ENCODE results near the gene TXLNA. TPM values are rescaled to one million over a fixed set of nuclear protein-coding genes. Genes with fewer than 3 reads are reported as not detected.

The TXLNA gene
- total RNA-seq, 1 donor: 10.5 TPM

DNA sequence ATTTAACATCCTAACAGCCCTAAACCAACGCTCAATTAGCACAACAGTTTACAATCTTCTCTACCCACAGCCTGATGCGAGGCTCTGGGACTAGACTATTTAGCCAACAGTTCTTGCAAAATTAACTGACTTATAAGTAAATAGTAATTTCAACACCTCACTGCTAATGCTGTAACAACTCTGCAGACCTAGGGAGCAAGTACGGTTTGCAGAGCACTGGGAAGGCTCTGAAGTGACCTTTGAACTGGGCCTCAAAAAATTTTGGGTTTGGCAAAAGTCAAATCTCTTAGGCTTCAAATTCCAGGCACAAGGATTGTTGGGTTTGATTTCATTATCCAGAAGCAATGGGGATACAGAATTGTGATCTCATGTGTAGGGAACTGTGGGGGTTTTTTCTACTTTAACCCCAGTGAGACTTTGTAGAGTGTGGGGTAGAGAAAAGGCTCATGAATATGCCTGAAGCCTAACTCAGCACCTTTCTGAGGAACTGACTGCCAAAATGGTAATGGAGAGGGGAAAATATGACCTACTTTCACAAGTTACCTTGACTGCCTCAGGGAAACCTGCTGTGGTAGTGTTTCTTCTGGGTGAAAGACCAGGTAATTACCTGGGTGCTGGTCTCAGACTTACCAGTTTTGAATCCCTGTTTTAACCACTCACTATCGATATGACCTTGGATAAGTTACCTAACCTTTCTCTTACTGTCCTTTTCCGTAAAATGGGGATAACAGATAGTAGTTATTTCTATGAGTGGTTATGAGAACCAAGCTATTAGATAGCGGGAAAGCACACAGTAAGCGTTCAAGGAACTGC, 889 bp upstream of the TXLNA start:
- Histone ChIP-seq H3K27me3 (ENCODE audit: insufficient read depth, low read length) (no peaks in the 10 kb centered on the region), H3K4me1 (ENCODE audit: insufficient read depth, low read length) (peaks cover 39% of the 10 kb centered on the region), H3K9me3 (ENCODE audit: low read depth, low read length) (no peaks in the 10 kb centered on the region), H3K4me3 (ENCODE audit: low read length) (no peak overlapping the region)

DNA sequence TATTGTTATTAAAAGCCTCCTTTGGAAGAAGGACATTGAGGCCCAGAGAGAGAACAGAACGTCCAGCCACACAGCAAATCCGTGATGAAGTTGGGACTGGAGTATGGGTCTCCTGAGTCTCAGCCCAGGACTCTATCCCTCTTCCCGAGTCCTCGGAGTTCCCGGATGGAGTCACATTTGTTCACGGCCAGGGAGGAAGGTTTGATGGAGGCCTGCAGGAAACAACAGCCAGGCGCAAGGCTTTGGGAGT, 357 bp upstream of the TXLNA start:
- no peaks in the 10 kb centered on the region for H3K9me3 ChIP-seq (ENCODE audit: low read depth, low read length)
- H3K4me3 ChIP-seq (ENCODE audit: low read length): peak overlapping the region; percentile 73
- H3K27me3 ChIP-seq (ENCODE audit: insufficient read depth, low read length): no peaks in the 10 kb centered on the region
- peaks cover 39% of the 10 kb centered on the region for H3K4me1 ChIP-seq (ENCODE audit: insufficient read depth, low read length)

DNA sequence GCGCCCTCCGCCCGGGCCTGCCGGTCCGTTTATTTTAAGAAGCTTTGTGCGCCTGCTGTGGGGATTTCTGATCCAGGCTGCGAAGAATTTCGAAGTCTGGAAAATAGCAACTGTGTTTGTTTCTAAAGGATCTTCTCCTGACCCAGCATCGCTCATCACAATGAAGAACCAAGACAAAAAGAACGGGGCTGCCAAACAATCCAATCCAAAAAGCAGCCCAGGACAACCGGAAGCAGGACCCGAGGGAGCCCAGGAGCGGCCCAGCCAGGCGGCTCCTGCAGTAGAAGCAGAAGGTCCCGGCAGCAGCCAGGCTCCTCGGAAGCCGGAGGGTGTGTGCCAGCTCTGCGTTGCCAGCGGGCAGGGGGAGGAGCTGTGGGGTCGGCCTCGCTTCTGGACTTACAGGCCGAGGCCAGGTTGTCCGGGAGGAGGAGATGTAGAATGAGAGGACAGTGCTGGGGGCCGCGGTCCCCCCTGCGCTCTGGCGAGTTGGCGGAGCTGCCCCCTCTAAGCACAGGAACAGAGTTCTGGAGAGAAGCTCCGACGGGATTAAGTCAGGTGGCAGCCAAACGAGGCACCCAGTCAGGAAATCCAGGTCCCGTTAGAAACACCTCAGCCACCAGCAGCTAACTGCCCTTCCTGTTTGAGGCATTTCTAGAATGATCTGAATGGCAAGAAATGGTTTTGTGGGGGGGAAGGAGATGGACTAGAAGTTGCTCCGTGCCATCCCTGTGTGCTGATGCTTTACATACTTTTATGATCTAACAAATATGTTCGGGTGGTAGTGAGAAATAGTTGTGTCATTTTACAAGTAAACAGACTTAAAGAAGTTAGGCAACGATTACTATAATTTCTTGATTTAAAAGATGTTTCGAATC, 948 bp downstream of the TXLNA start:
- no peaks in the 10 kb centered on the region for H3K27me3 ChIP-seq (ENCODE audit: insufficient read depth, low read length)
- peaks cover 39% of the 10 kb centered on the region for H3K4me1 ChIP-seq (ENCODE audit: insufficient read depth, low read length)
- H3K4me3 ChIP-seq (ENCODE audit: low read length): peak overlapping the region; percentile 73
- no peaks in the 10 kb centered on the region for H3K9me3 ChIP-seq (ENCODE audit: low read depth, low read length)

DNA sequence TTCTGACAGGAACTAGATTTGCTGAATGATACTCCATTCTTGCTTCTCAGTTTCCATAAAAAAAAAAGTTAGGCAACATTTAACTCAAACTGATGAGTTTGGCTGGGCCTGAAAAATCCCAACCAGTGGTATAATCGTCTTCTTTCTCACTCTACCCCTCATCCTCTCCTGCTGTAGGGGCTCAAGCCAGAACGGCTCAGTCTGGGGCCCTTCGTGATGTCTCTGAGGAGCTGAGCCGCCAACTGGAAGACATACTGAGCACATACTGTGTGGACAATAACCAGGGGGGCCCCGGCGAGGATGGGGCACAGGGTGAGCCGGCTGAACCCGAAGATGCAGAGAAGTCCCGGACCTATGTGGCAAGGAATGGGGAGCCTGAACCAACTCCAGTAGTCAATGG, 1.6 kb downstream of the TXLNA start:
- Histone ChIP-seq H3K4me1 (ENCODE audit: insufficient read depth, low read length) (peaks cover 39% of the 10 kb centered on the region), H3K27me3 (ENCODE audit: insufficient read depth, low read length) (no peaks in the 10 kb centered on the region), H3K9me3 (ENCODE audit: low read depth, low read length) (no peaks in the 10 kb centered on the region), H3K4me3 (ENCODE audit: low read length) (no peak overlapping the region)

DNA sequence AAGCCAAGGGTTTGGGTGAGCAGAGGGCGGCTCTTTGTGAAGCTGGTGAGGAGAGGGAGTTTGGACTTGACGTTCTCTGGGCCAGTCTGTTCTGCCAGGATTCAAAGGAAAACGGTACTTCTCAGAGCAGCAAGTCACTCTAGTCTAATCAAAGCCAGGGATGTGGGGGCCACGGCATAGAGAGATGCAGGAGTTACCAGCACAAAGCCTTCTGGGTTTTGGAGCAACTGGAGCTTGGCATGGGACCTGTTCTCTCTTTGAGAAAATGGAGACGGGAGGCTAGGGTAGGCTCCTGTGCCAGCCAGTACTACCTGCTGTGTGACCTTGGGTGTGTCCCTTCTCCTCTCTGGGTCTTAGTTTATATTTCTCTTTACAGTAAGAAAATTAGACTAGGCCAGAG, 2.1 kb downstream of the TXLNA start:
- Histone ChIP-seq H3K9me3 (ENCODE audit: low read depth, low read length) (no peaks in the 10 kb centered on the region), H3K4me1 (ENCODE audit: insufficient read depth, low read length) (peaks cover 39% of the 10 kb centered on the region), H3K27me3 (ENCODE audit: insufficient read depth, low read length) (no peaks in the 10 kb centered on the region), H3K4me3 (ENCODE audit: low read length) (no peak overlapping the region)

DNA sequence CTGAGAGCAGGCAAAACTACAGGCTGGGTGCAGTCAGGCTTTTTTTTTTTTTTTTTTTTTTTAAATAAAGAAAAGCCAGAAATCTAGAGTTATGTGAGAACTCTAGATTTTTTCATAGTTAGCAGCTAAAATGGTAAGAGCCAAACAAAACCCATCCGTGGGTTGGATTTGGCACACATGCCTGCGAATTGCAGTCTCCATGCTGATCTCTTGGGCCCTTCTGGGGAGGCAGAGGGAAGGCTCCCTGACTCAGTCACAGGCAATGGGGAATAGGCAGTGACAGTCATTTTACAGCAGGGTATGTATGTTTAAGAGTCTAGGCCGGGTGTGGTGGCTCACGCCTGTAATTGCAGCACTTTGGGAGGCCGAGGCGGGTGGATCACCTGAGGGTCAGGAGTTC, 2.6 kb downstream of the TXLNA start:
- Histone ChIP-seq H3K27me3 (ENCODE audit: insufficient read depth, low read length) (no peaks in the 10 kb centered on the region), H3K9me3 (ENCODE audit: low read depth, low read length) (no peaks in the 10 kb centered on the region), H3K4me3 (ENCODE audit: low read length) (no peak overlapping the region), H3K4me1 (ENCODE audit: insufficient read depth, low read length) (peaks cover 39% of the 10 kb centered on the region)

DNA sequence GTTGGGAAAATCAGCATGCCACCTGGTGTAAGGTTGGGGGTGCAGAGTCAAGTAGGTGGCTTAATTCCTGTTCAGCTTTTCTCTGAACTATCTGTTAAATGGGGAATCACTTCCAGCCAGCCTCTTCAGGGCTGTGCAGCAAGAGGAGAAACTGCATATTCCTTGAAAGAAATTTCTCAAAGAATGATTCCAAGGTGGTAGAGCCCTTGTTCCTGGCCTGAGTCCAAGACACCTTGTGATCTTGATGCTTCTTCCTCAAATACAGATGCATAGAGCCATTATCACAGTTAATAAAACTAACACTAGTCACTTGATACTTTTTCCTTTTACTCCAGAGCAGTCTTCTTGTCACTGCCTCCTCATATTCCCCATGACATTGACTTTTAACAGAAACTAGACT, 5.2 kb downstream of the TXLNA start:
- H3K4me1 ChIP-seq (ENCODE audit: insufficient read depth, low read length): peaks cover 25% of the 10 kb centered on the region

DNA sequence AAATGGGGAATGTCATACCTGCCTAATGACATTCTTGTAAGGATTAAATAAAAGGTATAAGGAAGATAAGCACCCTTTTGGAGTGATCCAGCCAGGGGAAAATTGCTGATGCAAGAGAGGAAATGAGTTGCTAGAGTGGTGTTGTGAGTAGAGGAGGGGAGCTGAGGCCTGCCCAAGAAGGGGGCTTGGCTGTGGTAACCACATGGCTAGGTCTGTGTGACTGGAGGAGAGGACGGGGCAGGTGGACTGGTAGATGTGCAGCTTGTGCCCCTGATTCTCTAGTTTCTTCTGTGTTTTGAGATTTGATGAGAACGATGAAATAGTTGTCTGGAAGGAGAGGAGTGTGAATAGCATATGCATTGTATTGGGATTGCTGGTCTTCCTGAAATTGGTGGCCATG, 6.6 kb downstream of the TXLNA start:
- H3K27me3 ChIP-seq (ENCODE audit: insufficient read depth, low read length): no peaks in the 10 kb centered on the region
- no peak overlapping the region for H3K4me3 ChIP-seq (ENCODE audit: low read length)
- H3K4me1 ChIP-seq (ENCODE audit: insufficient read depth, low read length): peaks cover 13% of the 10 kb centered on the region
- H3K9me3 ChIP-seq (ENCODE audit: low read depth, low read length): no peaks in the 10 kb centered on the region

More for the DNA sequence above, 5.2 kb downstream of the TXLNA start:
- Histone ChIP-seq H3K9me3 (ENCODE audit: low read depth, low read length) (no peaks in the 10 kb centered on the region), H3K4me3 (ENCODE audit: low read length) (no peak overlapping the region), H3K27me3 (ENCODE audit: insufficient read depth, low read length) (no peaks in the 10 kb centered on the region)

DNA sequence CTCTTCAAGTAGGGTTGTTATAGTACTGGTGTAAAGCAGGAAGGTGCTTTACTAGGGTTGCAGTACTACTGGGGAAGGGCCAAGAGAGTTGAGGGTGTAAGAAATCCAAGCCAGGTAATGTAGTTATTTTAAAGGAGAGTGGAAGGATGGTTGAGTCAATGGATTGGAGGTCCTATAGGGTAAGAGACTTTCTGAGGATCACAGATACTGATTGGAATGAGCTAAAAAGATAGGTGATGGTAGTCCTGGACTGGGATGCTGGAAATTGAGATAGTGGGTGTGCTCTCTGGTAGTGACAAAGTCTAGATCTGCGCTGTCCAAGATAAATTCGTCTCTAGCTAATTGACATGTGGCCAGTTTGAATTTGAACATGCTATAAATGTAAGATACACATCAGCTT, 7.0 kb downstream of the TXLNA start:
- Histone ChIP-seq H3K27me3 (ENCODE audit: insufficient read depth, low read length) (no peaks in the 10 kb centered on the region), H3K4me3 (ENCODE audit: low read length) (no peak overlapping the region), H3K4me1 (ENCODE audit: insufficient read depth, low read length) (peaks cover 9% of the 10 kb centered on the region), H3K9me3 (ENCODE audit: low read depth, low read length) (no peaks in the 10 kb centered on the region)

DNA sequence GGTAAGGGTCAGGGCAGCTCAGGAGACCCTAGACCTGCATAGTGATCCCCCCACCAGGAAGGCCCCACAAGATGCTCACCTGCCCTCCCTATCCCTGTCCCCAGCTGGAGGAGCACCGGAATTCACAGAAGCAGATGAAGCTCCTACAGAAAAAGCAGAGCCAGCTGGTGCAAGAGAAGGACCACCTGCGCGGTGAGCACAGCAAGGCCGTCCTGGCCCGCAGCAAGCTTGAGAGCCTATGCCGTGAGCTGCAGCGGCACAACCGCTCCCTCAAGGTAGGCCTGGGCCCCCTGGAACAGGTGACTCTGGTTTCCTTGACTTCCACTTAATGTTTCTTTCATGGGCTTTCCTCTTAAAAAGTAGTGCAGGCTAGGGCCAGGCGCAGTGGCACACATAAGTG, 8.4 kb downstream of the TXLNA start:
- H3K4me1 ChIP-seq (ENCODE audit: insufficient read depth, low read length): no peaks in the 10 kb centered on the region
- H3K27me3 ChIP-seq (ENCODE audit: insufficient read depth, low read length): no peaks in the 10 kb centered on the region
- H3K4me3 ChIP-seq (ENCODE audit: low read length): no peak overlapping the region
- H3K9me3 ChIP-seq (ENCODE audit: low read depth, low read length): no peaks in the 10 kb centered on the region

DNA sequence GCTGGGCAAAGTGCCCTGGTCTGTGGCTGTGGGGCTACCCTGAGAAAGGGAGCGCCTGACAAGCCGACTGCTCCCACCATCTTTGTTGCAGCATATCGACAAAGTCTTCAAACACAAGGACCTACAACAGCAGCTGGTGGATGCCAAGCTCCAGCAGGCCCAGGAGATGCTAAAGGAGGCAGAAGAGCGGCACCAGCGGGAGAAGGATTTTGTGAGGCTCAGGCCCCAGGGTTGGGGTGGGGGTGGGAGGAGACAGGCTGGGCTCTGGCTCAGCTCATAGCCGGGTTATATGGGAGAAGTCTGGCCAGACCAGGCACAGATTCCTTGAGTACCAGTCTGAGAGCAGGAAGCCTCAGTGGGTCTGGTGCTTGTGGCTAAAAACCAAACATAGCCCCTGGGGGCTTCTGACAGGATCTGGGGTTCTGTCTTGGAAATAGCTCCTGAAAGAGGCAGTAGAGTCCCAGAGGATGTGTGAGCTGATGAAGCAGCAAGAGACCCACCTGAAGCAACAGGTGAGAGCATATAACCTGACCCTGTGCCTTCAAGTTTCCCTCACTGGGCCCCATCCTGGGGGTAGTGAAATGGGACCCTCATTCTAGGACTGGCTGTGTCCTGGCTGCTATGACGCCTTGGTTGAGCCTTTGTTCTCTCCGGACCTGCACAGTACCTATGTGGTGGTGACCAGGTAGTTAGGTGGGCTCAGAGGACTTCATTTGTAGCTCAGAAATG, 12.9 kb downstream of the TXLNA start:
- H3K4me3 ChIP-seq (ENCODE audit: low read length): no peak overlapping the region
- no peaks in the 10 kb centered on the region for H3K27me3 ChIP-seq (ENCODE audit: insufficient read depth, low read length)
- peaks cover 20% of the 10 kb centered on the region for H3K4me1 ChIP-seq (ENCODE audit: insufficient read depth, low read length)
- H3K9me3 ChIP-seq (ENCODE audit: low read depth, low read length): no peaks in the 10 kb centered on the region

DNA sequence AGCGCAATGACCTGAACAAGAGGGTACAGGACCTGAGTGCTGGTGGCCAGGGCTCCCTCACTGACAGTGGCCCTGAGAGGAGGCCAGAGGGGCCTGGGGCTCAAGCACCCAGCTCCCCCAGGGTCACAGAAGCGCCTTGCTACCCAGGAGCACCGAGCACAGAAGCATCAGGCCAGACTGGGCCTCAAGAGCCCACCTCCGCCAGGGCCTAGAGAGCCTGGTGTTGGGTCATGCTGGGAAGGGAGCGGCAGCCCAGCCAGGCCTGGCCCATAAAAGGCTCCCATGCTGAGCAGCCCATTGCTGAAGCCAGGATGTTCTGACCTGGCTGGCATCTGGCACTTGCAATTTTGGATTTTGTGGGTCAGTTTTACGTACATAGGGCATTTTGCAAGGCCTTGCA, 15.5 kb downstream of the TXLNA start:
- Histone ChIP-seq H3K27me3 (ENCODE audit: insufficient read depth, low read length) (no peaks in the 10 kb centered on the region), H3K4me3 (ENCODE audit: low read length) (no peak overlapping the region), H3K4me1 (ENCODE audit: insufficient read depth, low read length) (peaks cover 27% of the 10 kb centered on the region), H3K9me3 (ENCODE audit: low read depth, low read length) (no peaks in the 10 kb centered on the region)

DNA sequence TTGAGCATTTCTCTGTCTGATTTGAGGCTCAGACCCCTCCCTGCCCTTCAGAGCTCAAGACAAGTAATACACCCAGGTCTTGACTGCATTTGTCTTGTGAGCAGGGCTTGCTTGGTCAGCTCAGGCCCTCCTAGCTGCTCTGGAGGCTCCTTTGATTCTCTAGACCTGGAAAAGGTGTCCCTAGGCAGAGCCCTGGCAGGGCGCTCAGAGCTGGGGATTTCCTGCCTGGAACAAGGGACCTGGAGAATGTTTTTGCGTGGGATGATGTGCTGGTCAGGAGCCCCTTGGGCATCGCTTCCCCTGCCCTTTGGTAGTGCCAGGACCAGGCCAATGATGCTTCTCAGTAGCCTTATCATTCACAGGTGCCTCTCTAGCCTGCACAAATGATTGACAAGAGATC, 16.1 kb downstream of the TXLNA start:
- Histone ChIP-seq H3K4me1 (ENCODE audit: insufficient read depth, low read length) (peaks cover 30% of the 10 kb centered on the region), H3K9me3 (ENCODE audit: low read depth, low read length) (no peaks in the 10 kb centered on the region), H3K4me3 (ENCODE audit: low read length) (no peak overlapping the region), H3K27me3 (ENCODE audit: insufficient read depth, low read length) (no peaks in the 10 kb centered on the region)

DNA sequence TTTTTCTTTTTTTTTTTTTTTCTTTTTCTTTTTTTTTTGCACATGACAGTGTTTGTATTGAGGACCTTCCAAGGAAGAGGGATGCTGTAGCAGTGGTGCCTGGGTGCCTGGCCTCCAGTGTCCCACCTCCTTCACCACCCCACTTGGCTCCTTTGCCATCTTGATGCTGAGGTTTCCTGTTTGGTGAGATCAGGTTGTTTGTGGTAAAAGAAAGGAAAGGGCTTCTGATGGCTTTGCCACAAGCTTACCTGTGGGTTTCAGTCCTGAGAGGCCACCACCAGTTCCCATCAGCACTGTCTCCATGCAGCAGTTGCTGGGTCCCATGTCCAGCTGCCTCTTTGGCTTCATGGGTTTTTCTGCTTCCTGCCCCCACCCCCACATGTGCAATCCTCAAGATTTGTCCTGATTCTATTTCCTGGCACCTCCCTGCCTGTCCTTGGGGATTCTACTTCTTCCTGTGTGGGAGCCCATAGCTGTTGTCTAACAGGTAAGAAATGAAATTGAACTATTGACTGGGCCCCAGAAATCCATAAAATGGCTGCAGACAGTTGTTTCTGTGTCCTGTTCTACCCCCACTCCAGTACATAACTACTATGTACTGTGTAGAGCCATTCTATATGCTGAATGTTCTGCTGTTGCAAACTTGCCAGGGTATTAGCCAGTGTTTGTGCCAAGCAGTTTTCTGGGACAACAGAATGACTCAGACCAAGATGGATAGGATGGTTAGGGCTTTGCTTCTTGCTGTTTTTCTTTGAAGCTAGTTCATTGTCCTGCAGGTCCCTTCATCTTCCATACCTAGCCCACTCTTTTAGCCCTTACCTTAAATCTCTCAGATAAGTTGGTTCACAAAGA, 16.7 kb downstream of the TXLNA start:
- H3K4me3 ChIP-seq (ENCODE audit: low read length): no peak overlapping the region
- peaks cover 36% of the 10 kb centered on the region for H3K4me1 ChIP-seq (ENCODE audit: insufficient read depth, low read length)
- no peaks in the 10 kb centered on the region for H3K9me3 ChIP-seq (ENCODE audit: low read depth, low read length)
- H3K27me3 ChIP-seq (ENCODE audit: insufficient read depth, low read length): no peaks in the 10 kb centered on the region

Measured in mononuclear cell (primary cell).